ENCODE data around the gene DMXL1.
"Not testable (repeated sequence)": the region's sequence is repeated elsewhere in the genome, so short reads cannot be mapped to it uniquely, and the experiment has no call there.

Gene DMXL1

DNA sequence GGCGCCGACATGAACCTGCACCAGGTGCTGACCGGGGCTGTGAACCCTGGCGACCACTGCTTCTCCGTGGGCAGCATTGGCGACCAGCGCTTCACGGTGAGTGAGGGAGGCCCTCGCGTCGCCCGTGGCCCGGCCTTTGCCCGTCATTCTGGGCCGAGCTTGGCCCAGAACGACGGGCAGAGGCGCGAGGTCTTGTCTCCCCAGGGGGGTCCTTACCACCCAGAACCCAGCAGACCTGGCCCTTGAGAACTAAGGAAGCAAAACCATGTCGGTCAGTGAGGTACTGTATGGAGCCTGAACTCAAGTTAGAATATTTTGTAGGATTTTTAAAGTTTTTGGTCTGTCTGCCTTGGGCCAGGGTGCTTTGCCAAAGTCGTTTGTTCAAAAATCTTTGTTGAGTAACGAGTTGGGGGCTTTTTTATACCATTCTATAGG lies 691 bp downstream of the DMXL1 start:
- no peak for DNase-seq

DNA sequence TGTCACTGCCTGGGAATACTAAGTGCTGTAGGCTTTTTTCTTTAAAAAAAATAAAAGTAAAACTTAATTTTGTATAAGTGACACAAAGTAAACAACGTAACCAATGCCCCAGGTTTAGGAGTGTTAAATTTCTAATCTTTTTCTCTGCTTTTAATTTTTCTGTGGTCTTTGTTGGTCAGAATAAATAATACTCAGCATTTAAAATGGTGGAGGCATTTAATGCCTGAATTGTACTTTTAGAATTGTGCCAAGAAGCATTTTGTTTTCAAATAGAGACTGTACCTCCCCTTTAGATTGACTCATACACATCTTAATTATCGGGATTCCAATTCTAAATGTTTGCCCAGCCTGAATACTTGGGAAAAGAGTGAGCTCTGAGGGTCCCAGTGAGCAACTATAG lies 1.6 kb downstream of the DMXL1 start:
- DNase-seq = no peak

DNA sequence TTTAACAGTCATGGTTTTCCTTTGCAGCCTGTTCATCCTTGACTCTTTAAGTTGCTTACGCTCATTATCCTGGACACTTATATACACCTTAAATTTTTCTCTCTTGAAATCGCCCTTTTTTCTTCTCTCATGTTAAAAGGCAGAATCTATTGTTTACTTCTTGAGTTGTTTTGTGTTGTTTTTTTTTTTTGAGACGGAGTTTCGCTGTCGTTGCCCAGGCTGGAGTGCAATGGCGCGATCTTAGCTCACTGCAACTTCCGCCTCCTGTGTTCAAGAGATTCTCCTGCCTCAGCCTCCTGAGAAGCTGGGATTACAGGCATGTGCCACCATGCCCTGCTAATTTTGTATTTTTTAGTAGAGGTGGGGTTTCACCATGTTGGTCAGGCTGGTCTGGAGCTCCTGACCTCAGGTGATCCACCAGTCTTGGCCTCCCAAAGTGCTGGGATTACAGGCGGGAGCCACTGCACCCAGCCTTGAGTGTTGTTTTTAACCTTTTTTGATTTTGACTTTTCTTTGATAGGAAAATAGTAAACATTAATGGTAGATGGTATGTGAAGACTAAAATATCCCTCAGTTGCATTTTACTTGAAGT lies 3.0 kb downstream of the DMXL1 start:
- not testable (repeated sequence) for DNase-seq

DNA sequence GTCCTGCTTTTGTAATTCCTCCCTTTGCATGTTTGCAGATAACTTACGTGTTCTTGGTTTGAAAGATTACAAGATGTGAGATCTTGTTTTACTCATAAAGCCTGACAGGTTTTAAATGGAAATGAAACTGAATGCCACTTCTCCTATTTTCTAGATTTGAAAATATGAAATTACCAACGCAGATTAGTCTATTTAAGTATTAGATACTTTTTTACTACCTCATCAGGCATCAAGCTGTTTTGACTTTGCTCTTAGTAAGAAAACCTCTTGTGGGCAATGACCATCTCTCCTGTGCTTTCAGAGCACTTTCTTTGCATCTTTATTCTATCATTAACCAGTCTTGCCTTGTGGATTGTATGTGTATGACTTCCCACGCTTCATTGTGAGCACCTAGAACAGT lies 3.5 kb downstream of the DMXL1 start:
- DNase-seq = no peak

DNA sequence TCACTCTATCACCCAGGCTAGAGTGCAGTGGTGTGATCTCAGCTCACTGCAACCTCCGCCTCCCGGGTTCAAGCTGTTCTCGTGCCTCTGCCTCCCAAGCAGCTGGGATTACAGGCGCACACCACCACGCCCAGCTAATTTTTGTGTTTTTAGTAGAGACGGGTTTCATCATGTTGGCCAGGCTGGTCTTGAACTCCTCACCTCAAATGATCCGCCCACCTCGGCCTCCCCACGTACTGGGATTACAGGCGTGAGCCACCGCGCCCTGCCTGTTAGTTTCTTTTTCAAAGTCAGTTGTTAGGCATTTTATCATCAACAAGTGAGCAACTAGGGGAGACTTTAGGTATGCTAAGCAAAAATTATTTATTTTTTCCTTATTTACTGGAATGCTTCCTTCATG lies 4.4 kb downstream of the DMXL1 start:
- not testable (repeated sequence) for DNase-seq

DNA sequence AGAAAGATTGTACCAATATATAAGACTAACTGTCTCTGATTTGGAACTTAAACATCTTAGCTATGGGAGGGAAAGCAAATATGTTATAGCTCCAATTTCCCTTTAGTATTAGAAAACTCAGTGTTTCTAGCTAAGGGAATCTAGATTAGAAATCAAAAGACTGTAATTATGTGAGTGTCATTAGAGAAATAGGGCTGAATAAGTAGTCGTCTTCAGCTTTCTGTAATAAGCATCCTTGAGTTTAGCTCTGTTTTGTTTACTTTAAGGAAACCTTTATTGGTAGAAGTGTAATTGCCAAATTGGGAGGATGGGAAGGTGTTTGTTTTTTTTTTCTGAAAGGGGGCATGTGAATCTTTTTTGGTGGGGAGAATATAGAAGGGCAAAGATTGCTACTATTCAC lies 5.2 kb downstream of the DMXL1 start:
- no peak for DNase-seq

DNA sequence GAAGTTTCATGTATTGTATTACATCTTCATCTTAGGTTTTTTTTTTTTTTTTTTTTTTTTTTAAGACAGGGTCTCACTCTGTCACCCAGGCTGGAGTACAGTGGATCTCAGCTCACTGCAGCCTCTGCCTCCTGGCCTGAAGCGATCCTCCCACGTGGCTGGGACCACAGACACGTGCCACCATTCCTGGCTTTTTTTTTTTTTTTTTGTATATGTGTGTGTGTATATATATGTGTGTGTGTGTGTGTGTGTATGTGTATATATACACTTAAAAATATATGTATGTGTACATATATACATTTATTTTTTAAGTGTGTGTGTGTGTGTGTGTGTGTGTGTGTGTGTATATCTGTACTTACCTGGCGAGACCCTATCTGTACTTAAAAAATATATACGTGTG lies 6.6 kb downstream of the DMXL1 start:
- DNase-seq = no peak

DNA sequence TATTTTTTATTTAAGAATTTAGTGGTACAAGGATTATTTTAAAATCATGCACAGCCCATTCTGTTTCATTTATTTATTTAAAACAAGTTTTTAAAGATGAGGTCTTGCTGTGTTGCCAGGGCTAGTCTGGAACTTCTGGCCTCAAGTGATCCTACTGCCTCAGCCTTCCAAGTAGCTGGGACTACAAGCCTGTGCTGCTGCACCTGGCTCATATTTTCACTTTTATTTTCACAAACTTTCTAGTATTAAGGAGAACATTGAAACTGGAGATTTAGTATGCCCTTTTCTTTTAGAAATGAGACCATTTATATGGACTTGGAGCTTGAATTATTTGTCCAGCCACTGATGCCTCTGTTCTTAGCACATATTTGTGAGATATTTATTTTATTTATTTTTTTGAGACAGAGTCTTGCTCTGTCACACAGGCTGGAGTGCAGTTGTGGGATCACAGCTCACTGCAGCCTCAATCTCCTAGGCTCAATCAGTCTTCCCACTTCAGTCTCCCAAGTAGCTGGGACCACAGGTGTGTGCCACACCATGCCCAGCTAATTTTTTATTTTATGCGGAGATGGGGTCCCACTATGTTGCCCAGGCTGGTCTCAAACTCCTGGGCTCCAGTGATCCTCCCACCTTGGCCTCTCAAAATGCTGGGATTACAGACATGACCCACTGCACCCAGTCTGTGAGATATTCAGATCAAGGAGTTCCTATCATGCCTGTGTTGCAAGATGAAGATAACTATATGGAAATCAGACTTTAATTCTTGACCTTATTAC lies 7.4 kb downstream of the DMXL1 start:
- DNase-seq = no peak

DNA sequence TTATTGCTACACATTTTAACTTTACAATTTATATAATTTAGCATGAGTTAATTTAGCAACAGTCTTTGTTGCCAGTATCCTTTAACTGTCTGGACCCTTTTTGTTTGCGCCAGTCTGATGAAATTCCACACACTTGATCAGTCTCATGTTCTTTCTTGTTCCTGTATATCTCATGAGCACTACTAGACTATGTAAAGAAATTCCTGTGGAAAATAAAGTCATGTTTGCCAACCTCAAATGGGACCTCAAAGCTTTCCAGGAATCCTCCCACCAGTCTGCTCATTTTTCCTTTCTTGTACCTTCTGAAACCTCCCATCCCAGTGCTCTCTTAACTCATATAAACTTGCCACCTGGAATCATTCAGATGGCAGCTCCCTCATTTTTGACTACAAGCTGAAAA lies 8.0 kb downstream of the DMXL1 start:
- no peak for DNase-seq

DNA sequence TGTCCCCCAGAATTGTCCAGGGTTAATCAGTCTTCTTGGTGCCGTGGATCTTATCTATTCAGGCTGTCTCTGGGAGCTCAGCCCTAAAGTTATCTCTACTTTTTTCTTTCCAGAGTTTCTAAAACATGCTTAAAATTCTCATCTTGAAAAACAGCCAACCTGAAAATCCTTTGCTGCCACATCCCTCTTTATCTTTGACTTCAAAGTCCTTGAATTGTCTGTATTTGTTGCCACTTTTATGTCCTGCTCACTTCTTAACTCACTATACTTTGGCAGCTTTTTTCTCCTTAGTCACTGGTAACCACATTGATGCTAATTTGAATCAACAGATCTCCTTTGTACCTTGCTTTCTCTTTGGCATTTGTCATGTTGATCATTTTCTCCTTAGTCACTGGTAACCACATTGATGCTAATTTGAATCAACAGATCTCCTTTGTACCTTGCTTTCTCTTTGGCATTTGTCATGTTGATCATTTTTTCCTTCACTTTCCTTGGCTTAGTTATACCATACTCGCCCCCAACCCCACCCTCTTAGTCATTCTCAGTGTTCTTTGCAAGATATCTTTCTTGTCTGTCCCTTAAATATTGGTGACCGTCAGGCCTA lies 8.5 kb downstream of the DMXL1 start:
- DNase-seq = no peak

DNA sequence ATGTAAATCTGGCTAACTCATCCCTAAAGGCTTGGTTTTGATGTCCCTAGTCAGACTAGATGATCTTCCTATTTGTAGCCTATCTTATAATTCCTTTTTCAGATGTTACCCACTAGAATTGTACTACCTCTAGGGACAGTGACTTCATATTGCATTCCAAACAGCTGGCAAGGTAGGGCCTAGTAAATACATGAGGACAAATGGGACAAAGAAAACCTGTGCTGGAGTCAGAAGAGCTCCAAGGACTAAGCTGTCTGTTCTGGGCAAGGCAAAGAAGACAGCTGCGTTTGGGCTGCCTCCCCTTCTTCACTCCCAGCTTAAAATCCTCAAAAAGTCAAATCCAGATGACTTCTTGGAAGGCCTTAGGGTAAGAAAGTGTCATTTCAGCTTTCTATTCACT lies 10.0 kb downstream of the DMXL1 start:
- DNase-seq = no peak

DNA sequence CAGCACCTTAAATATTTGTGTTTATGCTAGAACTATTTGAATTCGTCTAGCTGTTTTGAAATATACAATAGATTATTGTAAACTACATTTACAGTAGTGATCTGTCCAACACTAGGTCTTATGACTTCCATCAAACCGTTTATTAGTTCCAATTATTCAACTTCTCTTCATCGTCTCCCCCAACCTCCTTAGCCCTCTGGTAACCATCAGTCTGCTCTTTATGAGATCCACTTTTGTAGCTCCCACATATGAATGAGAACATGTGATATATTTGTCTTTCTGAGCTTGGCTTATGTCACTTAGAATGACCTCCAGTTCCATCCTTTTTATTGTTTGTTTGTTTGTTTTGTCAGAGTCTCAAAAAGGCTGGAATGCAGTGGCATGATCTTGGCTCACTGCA lies 11.8 kb downstream of the DMXL1 start:
- no peak for DNase-seq

DNA sequence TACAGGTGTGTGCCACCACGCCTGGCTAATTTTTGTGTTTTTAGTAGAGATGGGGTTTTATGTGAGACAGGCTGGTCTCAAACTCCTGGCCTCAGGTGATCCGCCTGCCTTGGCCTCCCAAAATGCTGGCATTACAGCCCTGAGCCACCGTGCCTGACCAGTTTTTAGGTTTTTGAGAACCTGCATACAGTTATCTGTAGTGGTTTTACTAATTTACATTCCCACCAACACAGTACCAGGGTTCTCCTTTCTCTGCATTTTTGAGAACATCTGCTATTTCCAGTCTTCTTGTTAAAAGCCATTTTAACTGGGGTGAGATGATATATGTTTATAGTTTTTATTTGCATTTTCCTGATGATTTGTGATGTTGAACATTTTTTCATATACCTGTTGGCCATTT lies 12.8 kb downstream of the DMXL1 start:
- no peak for DNase-seq

DNA sequence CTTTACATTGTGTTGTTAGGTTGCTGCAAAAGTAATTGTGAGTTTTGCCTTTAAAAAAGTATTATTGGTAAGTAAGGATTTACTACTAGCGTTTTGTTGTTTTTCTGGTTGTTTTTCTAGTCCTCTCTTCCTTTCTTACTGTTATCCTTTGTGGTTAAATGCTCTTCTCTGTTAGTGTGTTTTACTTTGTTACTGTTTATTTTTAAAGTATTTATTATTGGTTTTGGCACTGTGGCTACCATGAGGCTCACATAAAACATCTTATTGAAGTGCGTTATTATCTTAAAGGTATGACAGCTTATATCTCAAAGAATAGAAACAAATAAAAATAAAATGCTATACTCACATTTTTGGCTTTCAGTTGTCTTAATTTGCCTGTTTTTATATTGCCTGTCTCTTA lies 17.6 kb downstream of the DMXL1 start:
- DNase-seq = no peak

DNA sequence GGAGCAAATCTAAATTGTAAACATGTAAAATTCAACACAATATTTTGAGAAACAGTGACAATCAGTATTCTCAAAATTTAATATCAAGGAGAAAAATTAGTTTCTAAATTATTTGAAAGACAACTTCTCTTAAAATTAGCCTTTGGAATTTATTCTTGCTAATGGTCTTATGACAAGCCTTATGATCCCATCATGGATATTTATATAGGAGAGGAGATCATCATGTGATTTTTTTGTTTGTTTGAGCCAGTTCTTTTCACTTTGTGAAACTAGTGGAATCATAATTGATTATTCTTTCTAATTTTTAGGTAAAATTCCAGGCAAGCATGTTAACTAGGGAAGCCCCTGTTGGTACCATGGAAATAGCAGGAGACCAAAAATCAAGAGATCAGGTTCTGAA lies 24.7 kb downstream of the DMXL1 start:
- no peak for DNase-seq

DNA sequence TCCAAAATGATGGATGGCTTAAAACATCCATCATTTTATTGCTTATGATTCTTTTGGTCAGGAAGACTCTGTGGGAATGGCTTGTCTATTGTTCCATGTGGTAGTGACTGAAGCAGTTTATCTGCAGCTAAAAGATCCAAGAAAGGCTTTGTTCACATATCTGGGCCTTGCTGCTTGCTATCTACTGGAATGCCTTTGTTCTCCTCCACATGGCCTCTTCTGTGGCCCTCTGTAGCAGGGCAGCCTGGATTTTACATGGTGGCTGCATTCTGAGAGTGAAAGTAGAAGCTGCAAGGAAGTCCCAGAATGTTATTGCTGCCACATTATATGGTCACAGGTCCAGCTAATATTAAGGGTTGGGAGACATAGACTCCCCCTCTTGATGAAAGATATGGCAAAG lies 35.1 kb downstream of the DMXL1 start:
- DNase-seq = no peak

DNA sequence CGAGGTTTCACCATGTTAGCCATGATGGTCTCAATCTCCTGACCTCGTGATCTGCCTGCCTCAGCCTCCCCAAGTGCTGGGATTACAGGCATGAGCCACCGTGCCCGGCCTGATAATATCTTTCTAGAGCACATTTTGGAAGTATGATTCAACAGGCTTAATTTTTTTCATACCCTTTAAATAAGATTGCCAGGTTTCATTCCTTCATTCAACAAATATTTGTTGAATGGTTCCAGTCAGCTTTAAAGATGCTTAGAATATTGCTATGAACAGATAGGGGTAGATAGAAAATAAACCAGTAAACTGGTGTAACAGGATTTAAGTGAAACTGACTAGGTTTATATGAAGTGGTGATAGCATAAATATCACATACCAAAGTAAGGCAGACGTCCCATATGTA lies 41.3 kb downstream of the DMXL1 start:
- no peak for DNase-seq

DNA sequence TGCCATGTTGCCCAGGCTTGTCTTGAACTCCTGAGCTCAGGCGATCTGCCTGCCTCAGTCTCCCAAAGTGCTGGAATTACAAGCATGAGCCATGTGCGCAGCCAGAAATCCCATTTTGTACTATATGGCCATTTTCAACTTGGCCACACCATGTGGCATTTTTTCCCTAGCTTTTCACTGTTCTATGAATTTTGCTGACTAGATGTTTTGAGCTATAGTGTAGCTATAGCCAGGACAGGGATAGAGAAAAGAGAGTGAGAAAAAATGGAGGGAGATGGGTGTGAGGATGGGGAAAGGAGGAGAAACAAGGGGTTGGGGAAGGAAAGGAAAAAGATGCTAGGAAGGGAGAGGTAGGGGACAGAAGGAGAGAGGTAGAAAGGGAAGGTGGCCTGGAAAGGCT lies 46.4 kb downstream of the DMXL1 start:
- no peak for DNase-seq

DNA sequence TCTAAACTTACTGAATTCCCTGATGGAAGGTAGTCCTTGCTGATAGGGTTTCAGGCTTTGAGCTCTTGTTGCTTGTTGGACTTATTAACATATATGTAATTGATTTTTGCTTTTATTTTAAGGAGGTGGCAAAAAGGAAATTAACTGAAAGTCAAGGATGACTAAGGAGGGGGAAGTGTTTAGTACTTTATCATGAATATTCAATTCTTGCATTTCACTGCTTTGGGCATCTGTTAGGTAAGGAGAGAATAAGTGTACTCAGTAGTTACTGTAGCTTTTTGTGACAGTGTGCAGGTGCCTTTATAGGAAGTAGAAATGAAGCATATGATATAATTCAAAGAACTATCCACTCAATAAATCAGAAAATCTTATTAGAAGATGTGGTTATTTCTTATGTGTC lies 47.1 kb downstream of the DMXL1 start:
- no peak for DNase-seq

DNA sequence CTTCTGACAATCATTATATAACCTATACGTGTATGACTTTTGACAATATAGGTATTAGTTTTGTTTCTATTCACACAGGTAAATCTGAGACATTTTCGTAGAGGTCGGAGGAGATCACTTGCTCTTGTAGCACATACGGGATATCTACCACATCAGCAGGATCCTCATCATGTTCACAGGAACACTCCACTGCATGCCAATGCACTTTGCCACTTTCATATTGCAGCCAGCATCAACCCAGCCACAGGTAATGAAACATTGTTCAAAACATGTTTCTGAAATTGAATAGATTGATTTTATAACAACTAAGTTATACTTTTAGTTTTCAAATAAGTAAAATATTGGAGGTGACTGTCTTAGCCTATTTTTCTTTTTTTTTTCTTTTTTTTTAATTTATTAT lies 50.0 kb downstream of the DMXL1 start:
- no peak for DNase-seq

DNA sequence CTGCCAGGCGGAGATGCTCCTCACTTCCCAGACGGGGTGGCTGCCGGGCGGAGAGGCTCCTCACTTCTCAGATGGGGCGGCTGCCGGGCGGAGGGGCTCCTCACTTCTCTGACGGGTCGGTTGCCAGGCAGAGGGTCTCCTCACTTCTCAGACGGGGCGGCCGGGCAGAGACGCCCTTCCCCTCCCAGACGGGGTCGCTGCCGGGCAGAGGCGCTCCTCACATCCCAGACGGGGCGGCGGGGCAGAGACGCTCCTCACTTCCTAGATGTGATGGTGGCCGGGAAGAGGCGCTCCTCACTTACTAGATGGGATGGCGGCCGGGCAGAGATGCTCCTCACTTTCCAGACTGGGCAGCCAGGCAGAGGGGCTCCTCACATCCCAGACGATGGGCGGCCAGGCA lies 51.6 kb downstream of the DMXL1 start:
- not testable (repeated sequence) for DNase-seq

DNA sequence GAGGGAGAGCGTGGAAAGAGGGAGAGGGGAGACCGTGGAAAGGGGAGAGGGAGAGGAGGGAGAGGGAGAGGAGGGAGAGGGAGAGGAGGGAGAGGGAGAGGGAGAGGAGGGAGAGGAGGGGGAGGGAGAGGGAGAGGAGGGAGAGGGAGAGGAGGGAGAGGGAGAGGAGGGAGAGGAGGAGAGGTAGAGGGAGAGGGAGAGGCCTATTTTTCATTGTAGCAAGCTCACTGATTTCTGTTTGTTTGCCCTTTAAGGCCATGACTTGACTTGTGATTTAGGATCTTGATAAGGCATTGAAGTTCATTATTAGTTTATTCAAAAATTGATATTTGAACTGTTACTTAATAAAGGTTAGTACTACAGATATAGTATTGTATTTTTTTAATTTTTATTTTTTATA lies 52.4 kb downstream of the DMXL1 start:
- DNase-seq = no peak

DNA sequence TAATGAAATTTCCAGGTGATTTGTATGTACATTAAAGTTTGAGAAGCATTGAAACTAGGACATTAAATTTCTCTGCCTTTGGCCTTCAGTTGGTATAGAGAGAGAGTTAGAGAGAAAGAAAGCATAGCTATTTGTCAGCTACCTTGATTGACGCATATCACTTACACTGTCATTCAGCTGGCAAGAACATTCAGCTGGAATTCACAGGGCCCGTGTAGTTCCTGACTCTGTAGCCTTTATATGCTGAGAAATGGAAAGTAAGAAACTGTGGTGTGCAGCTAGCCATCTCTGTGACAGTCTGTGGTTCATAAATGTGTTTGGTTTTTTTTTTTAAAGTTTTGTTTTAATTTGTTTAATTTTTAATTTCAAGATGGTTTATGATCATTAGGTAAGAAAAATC lies 58.9 kb downstream of the DMXL1 start:
- no peak for DNase-seq

DNA sequence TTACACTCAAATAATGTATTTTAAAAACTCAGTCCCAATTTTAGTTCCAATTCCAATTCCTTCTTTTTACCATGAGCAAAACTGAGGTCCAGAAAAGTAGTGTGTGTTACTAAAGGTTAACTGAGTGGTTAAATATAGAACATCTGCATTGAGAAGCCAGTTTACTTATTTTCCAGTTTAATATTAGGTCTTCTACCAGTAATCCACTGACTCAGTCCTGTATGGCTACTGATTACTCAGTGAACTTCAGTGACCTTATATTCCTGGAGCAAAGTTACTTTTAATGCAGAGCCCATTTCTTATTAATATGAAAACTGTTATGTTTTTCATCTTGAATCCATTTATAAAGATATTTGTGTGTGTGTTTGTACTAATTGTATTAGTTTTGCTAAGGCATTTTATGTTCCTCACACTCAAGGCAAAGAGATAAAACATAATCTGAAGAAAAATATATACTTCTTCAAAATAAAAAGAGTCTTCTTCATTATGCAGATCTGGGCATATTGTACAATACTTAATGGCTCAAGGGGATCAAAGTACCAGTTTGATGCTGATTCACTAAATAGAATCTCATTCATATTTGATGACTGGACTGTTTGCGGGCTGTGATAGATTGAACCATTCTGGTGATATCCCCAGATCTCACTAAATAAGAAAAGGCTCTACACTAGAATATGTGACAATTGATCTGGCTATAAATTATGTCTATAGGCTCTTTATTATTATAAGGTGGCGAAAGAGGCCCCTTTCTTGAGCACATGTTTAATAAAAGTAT lies 60.8 kb downstream of the DMXL1 start:
- DNase-seq = no peak

Measured in NCI-H1092 (cell line).